A549 (cell line): Measurements from ENCODE around the gene ENPEP.
"Not testable (repeated sequence)": the region's sequence is repeated elsewhere in the genome, so short reads cannot be mapped to it uniquely, and the experiment has no call there.

Source experiments
- BCL3 ChIP-seq: fragments of >200 bp; sonication (Bioruptor Twin); formaldehyde crosslinking; IDR thresholded peaks from 3 replicates; pipeline ENCODE4 v1.6.1; 2016
- CHD2 ChIP-seq: fragments of 150-350 bp; IDR thresholded peaks from 2 replicates; pipeline ENCODE4 v1.6.1; 2014; ENCODE audit warnings: low read length; ENCODE audit not compliant: partially characterized antibody
- CTCF ChIP-seq: fragments of >200 bp; sonication (Bioruptor Twin); formaldehyde crosslinking; IDR thresholded peaks from 3 replicates; pipeline ENCODE4 v1.5.1; 2016
- EP300 ChIP-seq, 2 experiments: fragments of >200 bp; sonication (Bioruptor Twin); formaldehyde crosslinking; IDR thresholded peaks; 2 replicates in 1 of 2; 3 replicates in 1 of 2; pipeline ENCODE4 v1.6.1; 2016 to 2017
- JUNB ChIP-seq: fragments of >200 bp; sonication (Bioruptor Twin); formaldehyde crosslinking; IDR thresholded peaks from 2 replicates; pipeline ENCODE4 v1.6.1; 2016
- MAFK ChIP-seq: fragments of 450-650 bp; IDR thresholded peaks from 2 replicates; pipeline ENCODE4 v1.6.1; 2014; ENCODE audit not compliant: partially characterized antibody
- MAZ ChIP-seq: fragments of 150-350 bp; IDR thresholded peaks from 2 replicates; pipeline ENCODE4 v1.6.1; 2014; ENCODE audit warnings: antibody characterized with exemption, low read depth, low read length, borderline replicate concordance
- POLR2A ChIP-seq: IDR thresholded peaks from 2 replicates; pipeline ENCODE4 v1.6.1; 2012; ENCODE audit warnings: mild to moderate bottlenecking, low read length
- RARB ChIP-seq: fragments of 250-450 bp; sonication (Bioruptor Pico); IDR thresholded peaks from 2 replicates; pipeline ENCODE4 v1.8.0; 2021; ENCODE audit warnings: mild to moderate bottlenecking, moderate library complexity
- RCOR1 ChIP-seq: fragments of 150-350 bp; IDR thresholded peaks from 2 replicates; pipeline ENCODE4 v1.6.1; 2014; ENCODE audit warnings: antibody characterized with exemption, low read length, low read depth
- RFX5 ChIP-seq: fragments of 450-650 bp; IDR thresholded peaks from 2 replicates; pipeline ENCODE4 v1.7.1; 2014; ENCODE audit warnings: antibody characterized with exemption, mild to moderate bottlenecking, moderate library complexity
- RNF2 ChIP-seq: fragments of 200-600 bp; sonication (generic); IDR thresholded peaks from 2 replicates; pipeline ENCODE4 v1.6.1; 2016; ENCODE audit warnings: low read depth, mild to moderate bottlenecking, antibody characterized with exemption, moderate library complexity, borderline replicate concordance
- TF ChIP-seq, protein P1 (sequence below): IDR thresholded peaks from 2 replicates; pipeline ENCODE4 v1.6.1; 2012
- TF ChIP-seq, protein P2 (sequence below): fragments of 200-600 bp; sonication (generic); IDR thresholded peaks from 2 replicates; pipeline ENCODE4 v1.6.1; 2016; ENCODE audit warnings: antibody characterized with exemption, mild to moderate bottlenecking, moderate library complexity

DNA sequence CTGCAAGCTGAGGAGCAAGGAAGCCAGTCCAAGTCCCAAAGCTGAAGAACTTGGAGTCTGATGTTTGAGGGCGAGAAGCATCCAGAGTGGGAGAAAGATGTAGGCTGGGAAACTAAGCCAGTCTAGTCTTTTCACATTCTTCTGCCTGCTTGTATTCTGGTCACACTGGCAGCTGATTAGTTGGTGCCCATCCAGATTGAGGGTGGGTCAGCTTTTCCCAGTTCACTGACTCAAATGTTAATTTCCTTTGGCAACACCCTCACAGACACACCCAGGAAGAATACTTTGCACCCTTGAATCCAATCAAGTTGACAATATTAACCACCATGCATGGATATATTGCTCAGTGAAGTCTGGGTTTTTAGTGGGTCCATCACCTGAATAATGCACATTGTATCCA is 36.7 kb upstream of the ENPEP start:
- TF ChIP-seq BCL3; CTCF; POLR2A; CHD2; MAFK; RNF2; MAZ; EP300 (IDR thresholded peaks at IDR 0.05); RCOR1; JUNB; RARB (CRISPR knock-in tag); RFX5: not testable (repeated sequence)
- TF ChIP-seq, protein P1, sequence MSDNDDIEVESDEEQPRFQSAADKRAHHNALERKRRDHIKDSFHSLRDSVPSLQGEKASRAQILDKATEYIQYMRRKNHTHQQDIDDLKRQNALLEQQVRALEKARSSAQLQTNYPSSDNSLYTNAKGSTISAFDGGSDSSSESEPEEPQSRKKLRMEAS: not testable (repeated sequence)
- TF ChIP-seq, protein P2, sequence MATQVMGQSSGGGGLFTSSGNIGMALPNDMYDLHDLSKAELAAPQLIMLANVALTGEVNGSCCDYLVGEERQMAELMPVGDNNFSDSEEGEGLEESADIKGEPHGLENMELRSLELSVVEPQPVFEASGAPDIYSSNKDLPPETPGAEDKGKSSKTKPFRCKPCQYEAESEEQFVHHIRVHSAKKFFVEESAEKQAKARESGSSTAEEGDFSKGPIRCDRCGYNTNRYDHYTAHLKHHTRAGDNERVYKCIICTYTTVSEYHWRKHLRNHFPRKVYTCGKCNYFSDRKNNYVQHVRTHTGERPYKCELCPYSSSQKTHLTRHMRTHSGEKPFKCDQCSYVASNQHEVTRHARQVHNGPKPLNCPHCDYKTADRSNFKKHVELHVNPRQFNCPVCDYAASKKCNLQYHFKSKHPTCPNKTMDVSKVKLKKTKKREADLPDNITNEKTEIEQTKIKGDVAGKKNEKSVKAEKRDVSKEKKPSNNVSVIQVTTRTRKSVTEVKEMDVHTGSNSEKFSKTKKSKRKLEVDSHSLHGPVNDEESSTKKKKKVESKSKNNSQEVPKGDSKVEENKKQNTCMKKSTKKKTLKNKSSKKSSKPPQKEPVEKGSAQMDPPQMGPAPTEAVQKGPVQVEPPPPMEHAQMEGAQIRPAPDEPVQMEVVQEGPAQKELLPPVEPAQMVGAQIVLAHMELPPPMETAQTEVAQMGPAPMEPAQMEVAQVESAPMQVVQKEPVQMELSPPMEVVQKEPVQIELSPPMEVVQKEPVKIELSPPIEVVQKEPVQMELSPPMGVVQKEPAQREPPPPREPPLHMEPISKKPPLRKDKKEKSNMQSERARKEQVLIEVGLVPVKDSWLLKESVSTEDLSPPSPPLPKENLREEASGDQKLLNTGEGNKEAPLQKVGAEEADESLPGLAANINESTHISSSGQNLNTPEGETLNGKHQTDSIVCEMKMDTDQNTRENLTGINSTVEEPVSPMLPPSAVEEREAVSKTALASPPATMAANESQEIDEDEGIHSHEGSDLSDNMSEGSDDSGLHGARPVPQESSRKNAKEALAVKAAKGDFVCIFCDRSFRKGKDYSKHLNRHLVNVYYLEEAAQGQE: not testable (repeated sequence)
